Measurements from ENCODE around the gene LGALS3.

- TF ChIP-seq CTCF (IDR thresholded peaks at IDR 0.05; ENCODE audit: low read depth, low read length, missing input control) (no peak), JUND (IDR thresholded peaks at IDR 0.05) (no peak), TAF1 (conservative IDR thresholded peaks at IDR 0.05) (no peak), FOXA1 (IDR thresholded peaks at IDR 0.05) (no peak), RXRA (IDR thresholded peaks at IDR 0.05) (no peak), RAD21 (IDR thresholded peaks at IDR 0.05) (no peak)
Measured at GRCh38 chr14:55170526-55170925, 41.5 kb downstream of the LGALS3 start.
